Measurements from ENCODE around the gene AFDN.

Gene AFDN

DNA sequence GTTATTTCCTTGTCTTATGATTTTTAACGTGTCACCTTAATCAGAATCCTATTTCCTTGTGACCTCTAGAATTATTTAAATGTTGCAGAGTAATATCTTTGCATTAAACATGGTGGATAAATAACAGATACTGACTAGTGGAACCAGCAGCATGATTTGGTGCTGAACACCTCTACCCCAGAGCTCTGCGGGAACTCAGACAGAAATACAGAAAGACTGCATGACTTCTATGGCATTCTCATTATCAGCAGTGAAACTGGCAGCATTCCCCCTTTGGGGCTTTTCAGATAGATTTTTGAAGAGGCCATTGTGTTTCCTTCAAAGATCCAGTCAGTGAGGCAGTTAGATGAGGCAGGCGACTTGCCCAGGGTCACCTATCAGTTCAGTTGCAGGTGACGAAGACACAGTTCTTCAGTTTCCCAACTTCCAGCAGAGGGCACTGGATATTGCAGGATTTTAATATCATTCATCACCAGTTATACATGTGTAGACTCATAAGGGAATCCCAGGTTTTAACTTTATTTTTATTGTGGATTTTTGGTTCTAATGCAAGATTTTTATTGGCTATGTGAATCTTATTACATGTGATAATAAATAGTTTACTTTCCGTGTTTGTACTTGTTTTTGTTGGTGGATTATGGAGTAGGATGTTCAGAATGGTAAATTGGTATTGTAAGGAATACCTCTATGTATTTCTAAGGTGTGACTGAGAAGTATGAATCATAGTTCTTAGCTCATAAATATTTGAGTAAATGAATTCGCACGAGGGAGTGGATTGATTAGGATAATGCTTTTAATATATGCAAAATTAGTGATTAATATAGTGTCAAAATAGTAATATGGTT, 81.3 kb downstream of the AFDN start:
- Histone ChIP-seq H3K4me3 (no peak overlapping the region), H3K27ac (no peak overlapping the region)
- TF ChIP-seq CTCF (IDR thresholded peaks at IDR 0.05): peak; percentile 11
- no peak for DNase-seq (ENCODE audit: low spot score)

GRCh38 chr6:167910007-167910406, 83.3 kb downstream of the AFDN start:
- DNase-seq (ENCODE audit: low spot score): no peak
- Histone ChIP-seq H3K27ac (no peak overlapping the region), H3K4me3 (no peak overlapping the region)
- no peak for TF ChIP-seq CTCF (IDR thresholded peaks at IDR 0.05)

DNA sequence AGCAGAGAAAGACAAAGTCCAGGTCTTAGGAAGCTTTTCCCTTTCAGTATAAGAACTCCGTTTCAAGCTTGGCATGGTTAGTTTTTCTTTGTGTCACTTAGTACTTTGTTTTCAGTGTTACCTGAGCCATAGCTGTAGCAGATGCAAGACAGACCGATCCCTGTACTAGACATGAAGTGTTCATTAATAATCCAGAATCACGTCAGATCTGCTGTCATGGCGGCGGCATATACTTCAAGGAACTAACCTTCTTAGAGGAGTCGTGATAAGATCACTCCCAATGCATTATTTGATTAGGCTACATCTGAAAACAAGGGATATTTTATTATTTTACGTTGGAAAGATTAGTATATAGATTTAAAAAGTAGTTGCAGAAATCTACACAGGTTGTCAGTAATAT, 83.9 kb downstream of the AFDN start:
- TF ChIP-seq CTCF (IDR thresholded peaks at IDR 0.05): no peak
- DNase-seq (ENCODE audit: low spot score): no peak
- Histone ChIP-seq H3K27ac (no peak overlapping the region), H3K4me3 (no peak overlapping the region)

DNA sequence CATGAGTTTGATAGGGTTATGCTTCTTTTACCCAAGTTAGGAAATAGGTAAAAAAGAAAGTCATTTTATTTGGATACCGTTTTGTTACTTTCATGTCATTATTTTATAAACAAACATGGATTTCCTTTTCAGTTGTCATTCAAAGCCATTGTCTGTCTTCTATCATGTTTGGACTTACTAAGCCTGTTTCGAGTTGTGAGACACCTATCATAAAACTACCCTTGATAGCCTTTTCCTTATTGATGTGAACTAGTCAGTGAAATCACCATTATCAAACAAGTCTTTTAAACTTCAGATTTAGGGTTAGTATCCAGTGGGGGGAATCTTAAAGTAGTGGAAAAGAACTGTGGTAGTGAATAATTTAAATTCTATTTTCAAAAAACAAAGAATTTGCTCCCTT, 85.8 kb downstream of the AFDN start:
- Histone ChIP-seq H3K4me3 (no peak overlapping the region), H3K27ac (no peak overlapping the region)
- no peak for DNase-seq (ENCODE audit: low spot score)
- no peak for TF ChIP-seq CTCF (IDR thresholded peaks at IDR 0.05)

- Histone ChIP-seq H3K27ac (no peak overlapping the region), H3K4me3 (no peak overlapping the region)
- DNase-seq (ENCODE audit: low spot score): no peak
- no peak for TF ChIP-seq CTCF (IDR thresholded peaks at IDR 0.05)
These were observed 87.0 kb downstream of the AFDN start for GRCh38 chr6:167913699-167914098.

DNA sequence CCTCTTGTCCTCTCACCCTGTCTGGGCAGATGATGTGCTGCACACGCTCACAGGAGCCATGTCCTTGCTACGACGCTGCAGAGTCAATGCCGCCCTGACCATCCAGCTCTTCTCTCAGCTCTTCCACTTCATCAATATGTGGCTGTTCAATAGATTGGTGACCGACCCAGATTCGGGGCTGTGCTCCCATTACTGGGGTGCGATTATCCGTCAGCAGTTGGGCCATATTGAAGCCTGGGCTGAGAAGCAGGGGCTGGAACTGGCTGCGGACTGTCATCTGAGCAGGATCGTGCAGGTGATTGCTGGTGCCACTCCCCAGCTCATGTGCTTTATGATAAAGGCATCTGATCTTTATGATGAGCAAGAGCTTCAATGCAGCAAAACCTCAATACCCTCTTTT, 88.4 kb downstream of the AFDN start:
- TF ChIP-seq CTCF (IDR thresholded peaks at IDR 0.05): no peak
- Histone ChIP-seq H3K27ac (no peak overlapping the region), H3K4me3 (no peak overlapping the region)
- DNase-seq (ENCODE audit: low spot score): no peak

- DNase-seq (ENCODE audit: low spot score): no peak
- Histone ChIP-seq H3K27ac (no peak overlapping the region), H3K4me3 (no peak overlapping the region)
- no peak for TF ChIP-seq CTCF (IDR thresholded peaks at IDR 0.05)
These were observed 90.9 kb downstream of the AFDN start for GRCh38 chr6:167917551-167918154.

All from coronary artery (tissue), 2 donors.